WTC11 (cell line): ENCODE data around the gene KCNJ6.

Source experiments
- CTCF ChIP-seq: fragments of 200-600 bp; IDR thresholded peaks from 2 replicates; pipeline ENCODE4 v1.8.0; 2022; ENCODE audit warnings: antibody characterized with exemption
- ESRRA ChIP-seq: sonication (generic); formaldehyde crosslinking; IDR thresholded peaks from 2 replicates; pipeline ENCODE4 v1.8.1; 2022; ENCODE audit warnings: mild to moderate bottlenecking, missing genetic modification reagents, borderline replicate concordance
- ETV6 ChIP-seq: sonication (generic); formaldehyde crosslinking; IDR thresholded peaks from 2 replicates; pipeline ENCODE4 v1.8.1; 2022; ENCODE audit warnings: mild to moderate bottlenecking, missing genetic modification reagents
- FOXJ3 ChIP-seq: sonication (generic); formaldehyde crosslinking; IDR thresholded peaks from 2 replicates; pipeline ENCODE4 v1.9.0; 2021; ENCODE audit warnings: missing genetic modification reagents, mild to moderate bottlenecking, borderline replicate concordance
- IRF2 ChIP-seq: sonication (generic); formaldehyde crosslinking; IDR thresholded peaks from 2 replicates; pipeline ENCODE4 v1.8.0; 2022; ENCODE audit warnings: low read depth, missing genetic modification reagents, borderline replicate concordance
- ZMAT4 ChIP-seq: fragments of 250-450 bp; sonication (Bioruptor Pico); IDR thresholded peaks from 2 replicates; pipeline ENCODE4 v1.9.0; 2021; ENCODE audit warnings: mild to moderate bottlenecking
- ZNF121 ChIP-seq: sonication (generic); formaldehyde crosslinking; IDR thresholded peaks from 2 replicates; pipeline ENCODE4 v1.8.0; 2023; ENCODE audit warnings: missing genetic modification reagents
- TF ChIP-seq, protein P1 (sequence below): sonication (generic); formaldehyde crosslinking; IDR thresholded peaks from 2 replicates; pipeline ENCODE4 v1.8.1; 2023; ENCODE audit warnings: mild to moderate bottlenecking, missing genetic modification reagents, borderline replicate concordance

DNA sequence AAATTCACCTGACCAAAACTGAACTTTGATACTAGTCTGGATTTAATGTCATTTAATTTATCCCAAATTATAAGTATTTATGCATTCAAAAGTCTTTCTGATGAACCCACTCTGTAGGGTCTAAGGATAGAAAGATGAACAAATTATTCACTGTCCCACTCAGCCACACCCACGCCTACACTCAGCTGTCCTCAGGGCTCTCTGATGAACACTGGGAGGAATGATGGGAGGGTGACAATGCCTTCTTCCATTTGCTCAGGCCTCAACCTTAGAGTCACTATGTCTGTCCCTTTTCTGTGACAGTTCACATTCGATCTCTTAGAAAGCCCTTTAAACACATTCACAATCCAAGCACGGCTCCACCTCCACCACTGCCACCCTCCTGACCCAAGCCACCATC, 41.8 kb downstream of the KCNJ6 start:
- TF ChIP-seq CTCF (no peak), FOXJ3 (CRISPR knock-in tag) (no peak), ESRRA (CRISPR knock-in tag) (no peak), ETV6 (CRISPR knock-in tag) (no peak), ZNF121 (no peak), IRF2 (no peak), ZMAT4 (CRISPR knock-in tag) (no peak)
- TF ChIP-seq, protein P1, sequence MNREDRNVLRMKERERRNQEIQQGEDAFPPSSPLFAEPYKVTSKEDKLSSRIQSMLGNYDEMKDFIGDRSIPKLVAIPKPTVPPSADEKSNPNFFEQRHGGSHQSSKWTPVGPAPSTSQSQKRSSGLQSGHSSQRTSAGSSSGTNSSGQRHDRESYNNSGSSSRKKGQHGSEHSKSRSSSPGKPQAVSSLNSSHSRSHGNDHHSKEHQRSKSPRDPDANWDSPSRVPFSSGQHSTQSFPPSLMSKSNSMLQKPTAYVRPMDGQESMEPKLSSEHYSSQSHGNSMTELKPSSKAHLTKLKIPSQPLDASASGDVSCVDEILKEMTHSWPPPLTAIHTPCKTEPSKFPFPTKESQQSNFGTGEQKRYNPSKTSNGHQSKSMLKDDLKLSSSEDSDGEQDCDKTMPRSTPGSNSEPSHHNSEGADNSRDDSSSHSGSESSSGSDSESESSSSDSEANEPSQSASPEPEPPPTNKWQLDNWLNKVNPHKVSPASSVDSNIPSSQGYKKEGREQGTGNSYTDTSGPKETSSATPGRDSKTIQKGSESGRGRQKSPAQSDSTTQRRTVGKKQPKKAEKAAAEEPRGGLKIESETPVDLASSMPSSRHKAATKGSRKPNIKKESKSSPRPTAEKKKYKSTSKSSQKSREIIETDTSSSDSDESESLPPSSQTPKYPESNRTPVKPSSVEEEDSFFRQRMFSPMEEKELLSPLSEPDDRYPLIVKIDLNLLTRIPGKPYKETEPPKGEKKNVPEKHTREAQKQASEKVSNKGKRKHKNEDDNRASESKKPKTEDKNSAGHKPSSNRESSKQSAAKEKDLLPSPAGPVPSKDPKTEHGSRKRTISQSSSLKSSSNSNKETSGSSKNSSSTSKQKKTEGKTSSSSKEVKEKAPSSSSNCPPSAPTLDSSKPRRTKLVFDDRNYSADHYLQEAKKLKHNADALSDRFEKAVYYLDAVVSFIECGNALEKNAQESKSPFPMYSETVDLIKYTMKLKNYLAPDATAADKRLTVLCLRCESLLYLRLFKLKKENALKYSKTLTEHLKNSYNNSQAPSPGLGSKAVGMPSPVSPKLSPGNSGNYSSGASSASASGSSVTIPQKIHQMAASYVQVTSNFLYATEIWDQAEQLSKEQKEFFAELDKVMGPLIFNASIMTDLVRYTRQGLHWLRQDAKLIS (CRISPR knock-in tag) = no peak
